A549 (cell line): ENCODE data around the gene CACNA1C. TPM values are rescaled to one million over a fixed set of nuclear protein-coding genes. Genes with fewer than 3 reads are reported as not detected.
A peak's percentile ranks its signal among the peaks of the same experiment; 100 is the strongest.

Experiments
- ATAC-seq, 2 experiments: fragments of 200-7000 bp in 1 of 2; fragments of >200 bp in 1 of 2; cut with Nextera tagmentation in 1 of 2; cut with Tn5 transposase in 1 of 2; 3 replicates each; pipeline versions ENCODE4 v1.8.0 to v1.9.1; 2018 to 2020; ENCODE audit warnings: mild to moderate bottlenecking in 1 of 2, moderate library complexity in 1 of 2
- CTCF ChIA-PET: fragments of 300-600 bp; sonication (Branson Sonifier 250); formaldehyde crosslinking; extraction: SDS; loops from one replicate; lab custom pipeline; 2021; ENCODE audit warnings: antibody characterized with exemption, inconsistent platforms; lab: Yijun Ruan, JAX
- POLR2A ChIA-PET: fragments of 350-600 bp; formaldehyde crosslinking; extraction: SDS; loops from one replicate; lab custom pipeline; 2021; ENCODE audit warnings: antibody characterized with exemption, inconsistent platforms; lab: Yijun Ruan, JAX
- DNase-seq, 2 experiments: peaks; one replicate each; pipeline versions ENCODE4 v3.0.0 to v3.0.0-alpha.2; 2011 to 2016; ENCODE audit warnings: low read depth in 1 of 2, low spot score in 1 of 2
- FAIRE-seq: peaks from 2 replicates; lab custom pipeline; 2011; peaks lifted over from hg19 to GRCh38; lab: Jason Lieb, UNC
- H3K27ac ChIP-seq, 2 experiments: fragments of >200 bp; sonication (Bioruptor Twin); formaldehyde crosslinking; 3 replicates each; pipeline ENCODE4 v1.5.1; 2016 to 2017
- H3K4me1 ChIP-seq: fragments of >200 bp; sonication (Bioruptor Twin); formaldehyde crosslinking; 3 replicates; pipeline ENCODE4 v1.6.1; 2016
- H3K4me2 ChIP-seq: fragments of >200 bp; sonication (Bioruptor Twin); formaldehyde crosslinking; 3 replicates; pipeline ENCODE4 v1.6.1; 2016
- H3K4me3 ChIP-seq: fragments of >200 bp; sonication (Bioruptor Twin); formaldehyde crosslinking; 3 replicates; pipeline ENCODE4 v1.5.1; 2016
- H3K9me3 ChIP-seq: fragments of >200 bp; sonication (Bioruptor Twin); formaldehyde crosslinking; 3 replicates; pipeline ENCODE4 v1.6.1; 2016
- BHLHE40 ChIP-seq: IDR thresholded peaks from 2 replicates; pipeline ENCODE4 v1.6.1; 2012; ENCODE audit warnings: low read depth, low read length, inconsistent platforms
- CBX2 ChIP-seq: fragments of 200-600 bp; sonication (generic); IDR thresholded peaks from 2 replicates; pipeline ENCODE4 v1.6.1; 2016; ENCODE audit warnings: low read depth, mild to moderate bottlenecking, borderline replicate concordance
- CEBPB ChIP-seq, 2 experiments: fragments of >200 bp in 1 of 2; sonication (Bioruptor Twin) in 1 of 2; formaldehyde crosslinking in 1 of 2; IDR thresholded peaks; 2 replicates each; pipeline ENCODE4 v1.6.1; 2012 to 2016
- CHD2 ChIP-seq: fragments of 150-350 bp; IDR thresholded peaks from 2 replicates; pipeline ENCODE4 v1.6.1; 2014; ENCODE audit warnings: low read length; ENCODE audit not compliant: partially characterized antibody
- CHD4 ChIP-seq: fragments of 200-600 bp; sonication (generic); IDR thresholded peaks from 2 replicates; pipeline ENCODE4 v1.6.1; 2016; ENCODE audit warnings: antibody characterized with exemption, mild to moderate bottlenecking, borderline replicate concordance
- FOSL2 ChIP-seq, 2 experiments: fragments of 450-650 bp in 1 of 2; fragments of >200 bp in 1 of 2; sonication (Bioruptor Twin) in 1 of 2; formaldehyde crosslinking; IDR thresholded peaks; 2 replicates each; pipeline versions ENCODE4 v1.5.0 to v1.6.1; 2016 to 2020; ENCODE audit warnings: mild to moderate bottlenecking in 1 of 2, moderate library complexity in 1 of 2
- HES2 ChIP-seq: fragments of >200 bp; sonication (Bioruptor Twin); formaldehyde crosslinking; IDR thresholded peaks from 2 replicates; pipeline ENCODE4 v1.6.1; 2016
- HMGXB4 ChIP-seq: fragments of 250-450 bp; sonication (Bioruptor Pico); IDR thresholded peaks from 2 replicates; pipeline ENCODE4 v1.5.0; 2021; ENCODE audit warnings: mild to moderate bottlenecking, moderate library complexity, borderline replicate concordance
- HOXA7 ChIP-seq: fragments of 250-450 bp; sonication (Bioruptor Pico); IDR thresholded peaks from 2 replicates; pipeline ENCODE4 v1.5.0; 2020; ENCODE audit warnings: mild to moderate bottlenecking, moderate library complexity
- JUNB ChIP-seq: fragments of >200 bp; sonication (Bioruptor Twin); formaldehyde crosslinking; IDR thresholded peaks from 2 replicates; pipeline ENCODE4 v1.6.1; 2016
- KDM5A ChIP-seq: fragments of 200-600 bp; sonication (generic); IDR thresholded peaks from 2 replicates; pipeline ENCODE4 v1.6.1; 2016; ENCODE audit warnings: antibody characterized with exemption, mild to moderate bottlenecking
- MYC ChIP-seq: IDR thresholded peaks from 2 replicates; pipeline ENCODE4 v1.6.1; 2012; ENCODE audit warnings: mild to moderate bottlenecking, inconsistent platforms, low read length, improper control_type of control experiment, borderline replicate concordance
- NFE2L2 ChIP-seq: fragments of 150-350 bp; conservative IDR thresholded peaks from 2 replicates; pipeline ENCODE4 v1.6.1; 2014; ENCODE audit warnings: low read length
- NPAS2 ChIP-seq: fragments of 250-450 bp; sonication (Bioruptor Pico); IDR thresholded peaks from 2 replicates; pipeline ENCODE4 v1.8.0; 2022; ENCODE audit warnings: mild to moderate bottlenecking, moderate library complexity, borderline replicate concordance
- NR3C1 ChIP-seq: fragments of >200 bp; sonication (Bioruptor Twin); formaldehyde crosslinking; IDR thresholded peaks from 3 replicates; pipeline ENCODE4 v1.6.1; 2017
- RAD21 ChIP-seq, 2 experiments: fragments of >200 bp in 1 of 2; sonication (Bioruptor Twin) in 1 of 2; formaldehyde crosslinking in 1 of 2; IDR thresholded peaks in 1 of 2; conservative IDR thresholded peaks in 1 of 2; 2 replicates in 1 of 2; 3 replicates in 1 of 2; pipeline ENCODE4 v1.6.1; 2012 to 2018; ENCODE audit warnings: inconsistent platforms in 1 of 2
- REST ChIP-seq: fragments of 200-600 bp; sonication (generic); IDR thresholded peaks from 2 replicates; pipeline ENCODE4 v1.6.1; 2016; ENCODE audit warnings: antibody characterized with exemption, mild to moderate bottlenecking, moderate library complexity
- SMC3 ChIP-seq: fragments of >200 bp; sonication (Bioruptor Twin); formaldehyde crosslinking; IDR thresholded peaks from 3 replicates; pipeline ENCODE4 v1.6.1; 2018; ENCODE audit warnings: inconsistent platforms
- TFCP2L1 ChIP-seq: fragments of 250-450 bp; sonication (Bioruptor Pico); IDR thresholded peaks from 2 replicates; pipeline ENCODE4 v1.5.0; 2021; ENCODE audit warnings: mild to moderate bottlenecking
- ZFP36 ChIP-seq: fragments of 450-650 bp; IDR thresholded peaks from 2 replicates; pipeline ENCODE4 v1.6.1; 2014; ENCODE audit warnings: borderline replicate concordance; ENCODE audit not compliant: partially characterized antibody
- ZNF302 ChIP-seq: fragments of 250-450 bp; sonication (Bioruptor Pico); IDR thresholded peaks from 2 replicates; pipeline ENCODE4 v1.9.0; 2021; ENCODE audit warnings: inconsistent platforms, mild to moderate bottlenecking, moderate library complexity
- ZSCAN20 ChIP-seq: fragments of 250-450 bp; sonication (Bioruptor Pico); IDR thresholded peaks from 2 replicates; pipeline ENCODE4 v1.8.0; 2022; ENCODE audit warnings: mild to moderate bottlenecking, moderate library complexity
- WGBS: methylation state at CpG from one replicate; pipeline ENCODE4 v1.1.6; 2017; ENCODE audit errors: missing lambda C conversion rate; 5-methylcytosine and 5-hydroxymethylcytosine counted together
- polyA plus RNA-seq, 4 experiments: library from polyadenylated mRNA; depleted of rRNA in 3 of 4; stranded (reverse); fragments of >200 nt; fragmentation: RNase III in 1 of 4; extraction: RNeasy Plus Mini Kit Qiagen cat#74134 plus additional on column Dnase treatment in 1 of 4; gene quantifications; 2 replicates in 3 of 4; 3 replicates in 1 of 4; pipeline ENCODE4 v1.2.3, GENCODE V29; 2011 to 2017
- TF ChIP-seq, protein P1 (sequence below): IDR thresholded peaks from 2 replicates; pipeline ENCODE4 v1.6.1; 2012
- TF ChIP-seq, protein P2 (sequence below): fragments of 150-350 bp; IDR thresholded peaks from 2 replicates; pipeline ENCODE4 v1.6.1; 2014; ENCODE audit warnings: low read depth, mild to moderate bottlenecking, low read length

CACNA1C gene
- polyA plus RNA-seq, 2 of the 4 experiments (the other 2 are of a cell fraction) = not detected

DNA sequence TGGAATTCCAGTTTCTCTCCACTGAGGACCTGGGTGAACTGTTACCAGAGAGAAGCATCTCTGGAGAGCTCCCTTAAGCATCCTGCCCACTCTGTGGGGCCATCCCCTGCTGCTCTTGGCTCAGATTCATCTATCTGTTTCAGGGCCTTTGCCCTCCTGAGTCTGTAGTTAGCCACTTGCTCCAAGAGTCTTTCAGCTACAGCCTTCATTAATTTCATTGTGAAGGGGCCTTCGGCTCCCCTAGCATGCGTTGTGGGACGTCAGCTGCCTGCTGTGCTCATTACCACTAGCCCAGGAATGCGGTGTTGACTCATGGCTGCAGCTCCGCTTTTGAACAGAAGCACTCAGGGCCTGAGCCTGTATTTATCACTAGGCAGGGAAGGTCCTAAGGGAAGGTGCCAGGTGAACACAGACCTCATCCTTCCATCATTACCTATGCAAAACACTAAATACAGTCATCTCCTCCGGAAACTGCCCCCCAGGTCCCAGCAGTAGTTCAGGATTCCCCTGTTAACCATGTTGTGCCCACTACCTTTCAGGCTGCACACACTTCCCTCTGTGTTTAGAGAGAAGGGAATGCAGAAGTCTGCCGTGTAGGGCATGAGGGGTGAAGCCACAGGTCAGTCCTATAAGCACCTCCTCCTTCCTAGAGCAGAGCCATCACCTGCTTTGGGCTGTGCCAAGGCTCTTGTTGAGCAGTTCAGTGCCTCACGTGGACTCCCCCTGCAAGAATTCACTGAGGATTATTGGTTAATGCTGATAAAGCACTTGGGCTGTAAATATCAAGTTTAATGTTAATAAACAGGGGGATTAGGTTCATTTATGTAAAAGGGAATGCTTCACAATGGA, 191.4 kb downstream of the CACNA1C start:
- Histone ChIP-seq H3K4me1 (no peaks in the 10 kb centered on the region), H3K4me2 (no peak overlapping the region), H3K27ac (no peak overlapping the region), H3K9me3 (no peaks in the 10 kb centered on the region)
- CTCF ChIA-PET = no interaction called here
- ATAC-seq (0 out of 6 replicates have a peak, but pooled peaks of 1 of the 2 experiments have one; percentile 25), DNase-seq (no peak)
- 21% methylated on average over 8 of the region's 8 CpGs for WGBS
- no peak for TF ChIP-seq MYC
- no peak for TF ChIP-seq JUNB
- TF ChIP-seq CEBPB (IDR thresholded peaks at IDR 0.05) = no peak
- TF ChIP-seq RAD21 (conservative IDR thresholded peaks at IDR 0.05 in 1 of 2, IDR thresholded peaks at IDR 0.05 in 1 of 2) = no peak
- TF ChIP-seq HES2 = no peak
- TF ChIP-seq BHLHE40 = no peak
- no peak for TF ChIP-seq TFCP2L1 (CRISPR knock-in tag)
- no peak for TF ChIP-seq REST
- TF ChIP-seq, all 56 proteins: peak for 0
- no peak overlapping the region for H3K4me3 ChIP-seq
- POLR2A ChIA-PET = no interaction called here
- no peak for FAIRE-seq

DNA sequence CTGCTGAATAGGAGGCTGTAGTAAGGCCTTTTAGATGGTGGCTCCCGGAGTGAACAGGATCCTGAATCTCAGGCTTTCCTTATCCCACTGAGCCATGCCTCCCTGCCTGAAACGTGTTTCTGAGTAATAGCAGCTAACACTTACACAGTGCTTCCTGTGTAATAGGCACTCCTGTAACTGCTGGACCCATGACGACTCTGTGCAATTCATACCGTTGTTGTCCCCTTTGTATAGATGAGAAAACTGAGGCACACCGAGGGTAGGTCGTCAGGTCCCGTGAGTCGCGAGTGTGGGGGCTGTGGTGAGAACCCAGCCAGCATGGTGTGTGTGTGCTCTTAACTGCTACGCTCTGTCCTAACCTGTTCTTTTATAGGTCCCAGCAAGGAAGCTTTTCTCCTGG, 193.6 kb downstream of the CACNA1C start:
- H3K4me2 ChIP-seq = no peak overlapping the region
- no peaks in the 10 kb centered on the region for H3K4me1 ChIP-seq
- WGBS = 48% methylated on average over 10 of the region's 10 CpGs
- POLR2A ChIA-PET = no interaction called here
- CTCF ChIA-PET = no interaction called here
- TF ChIP-seq MYC (no peak), CBX2 (no peak), CHD2 (no peak), HOXA7 (CRISPR knock-in tag) (no peak), FOSL2 (IDR thresholded peaks at IDR 0.05) (no peak), FOSL2 (CRISPR knock-in tag; IDR thresholded peaks at IDR 0.05) (no peak), KDM5A (no peak), CHD4 (no peak), ZSCAN20 (no peak), NPAS2 (CRISPR knock-in tag) (no peak), JUNB (no peak), NFE2L2 (no peak), ZNF302 (CRISPR knock-in tag) (no peak), HMGXB4 (no peak), NR3C1 (no peak), ZFP36 (no peak), SMC3 (no peak)
- TF ChIP-seq, protein P1, sequence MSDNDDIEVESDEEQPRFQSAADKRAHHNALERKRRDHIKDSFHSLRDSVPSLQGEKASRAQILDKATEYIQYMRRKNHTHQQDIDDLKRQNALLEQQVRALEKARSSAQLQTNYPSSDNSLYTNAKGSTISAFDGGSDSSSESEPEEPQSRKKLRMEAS = no peak
- TF ChIP-seq, protein P2, sequence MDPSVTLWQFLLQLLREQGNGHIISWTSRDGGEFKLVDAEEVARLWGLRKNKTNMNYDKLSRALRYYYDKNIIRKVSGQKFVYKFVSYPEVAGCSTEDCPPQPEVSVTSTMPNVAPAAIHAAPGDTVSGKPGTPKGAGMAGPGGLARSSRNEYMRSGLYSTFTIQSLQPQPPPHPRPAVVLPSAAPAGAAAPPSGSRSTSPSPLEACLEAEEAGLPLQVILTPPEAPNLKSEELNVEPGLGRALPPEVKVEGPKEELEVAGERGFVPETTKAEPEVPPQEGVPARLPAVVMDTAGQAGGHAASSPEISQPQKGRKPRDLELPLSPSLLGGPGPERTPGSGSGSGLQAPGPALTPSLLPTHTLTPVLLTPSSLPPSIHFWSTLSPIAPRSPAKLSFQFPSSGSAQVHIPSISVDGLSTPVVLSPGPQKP = no peak
- no peak overlapping the region for H3K27ac ChIP-seq
- H3K4me3 ChIP-seq = no peak overlapping the region
- DNase-seq (no peak), FAIRE-seq (no peak), ATAC-seq (no peak)
- H3K9me3 ChIP-seq = no peaks in the 10 kb centered on the region
